Mucosa of rectum (tissue), 2 donors: ENCODE data around the gene PROKR1.

Source experiments
- H3K27ac ChIP-seq, 2 donors: one replicate each; pipeline ENCODE4 v1.7.0; 2013; ENCODE audit warnings: inconsistent platforms in 2 of 2, low read depth in 2 of 2, low read length in 2 of 2
- H3K27me3 ChIP-seq, 2 donors: one replicate each; pipeline ENCODE4 v1.7.0; 2013; ENCODE audit warnings: low read length in 2 of 2; ENCODE audit not compliant: control insufficient read depth in 2 of 2, insufficient read depth in 2 of 2
- H3K36me3 ChIP-seq, 2 donors: one replicate each; pipeline ENCODE4 v1.7.0; 2013; ENCODE audit warnings: low read length in 2 of 2; ENCODE audit not compliant: control insufficient read depth in 2 of 2, insufficient read depth in 2 of 2
- H3K4me1 ChIP-seq, 2 donors: one replicate each; pipeline ENCODE4 v1.7.0; 2013; ENCODE audit warnings: low read length in 2 of 2, mild to moderate bottlenecking in 1 of 2; ENCODE audit not compliant: control insufficient read depth in 2 of 2, insufficient read depth in 2 of 2
- H3K4me3 ChIP-seq, 2 donors: one replicate each; pipeline ENCODE4 v1.7.0; 2013; ENCODE audit warnings: low read length in 2 of 2
- H3K9ac ChIP-seq, 2 donors: one replicate each; pipeline ENCODE4 v1.7.0; 2013; ENCODE audit warnings: low read length in 2 of 2, low read depth in 1 of 2, mild to moderate bottlenecking in 1 of 2
- H3K9me3 ChIP-seq, 2 donors: one replicate each; pipeline ENCODE4 v1.7.0; 2013; ENCODE audit warnings: low read length in 2 of 2; ENCODE audit not compliant: control insufficient read depth in 2 of 2
- donor health status: healthy.
- donor health status: Normal muscosa, but diverticular disease.

Gene PROKR1

GRCh38 chr2:68692511-68692910 is 49.1 kb downstream of the PROKR1 start:
- no peak overlapping the region for H3K27ac ChIP-seq
- H3K4me3 ChIP-seq, result no peak overlapping the region
- H3K9me3 ChIP-seq, result no peaks in the 10 kb centered on the region
- H3K4me1 ChIP-seq, result no peaks in the 10 kb centered on the region
- no peaks in the 10 kb centered on the region for H3K36me3 ChIP-seq
- H3K27me3 ChIP-seq, result no peaks in the 10 kb centered on the region
- H3K9ac ChIP-seq, result no peak overlapping the region

GRCh38 chr2:68693951-68694350 is 50.6 kb downstream of the PROKR1 start:
- no peaks in the 10 kb centered on the region for H3K4me1 ChIP-seq
- H3K36me3 ChIP-seq, result no peaks in the 10 kb centered on the region
- H3K4me3 ChIP-seq, result no peak overlapping the region
- H3K27me3 ChIP-seq, result no peaks in the 10 kb centered on the region
- H3K27ac ChIP-seq, result no peak overlapping the region
- H3K9ac ChIP-seq, result no peak overlapping the region
- H3K9me3 ChIP-seq, result no peaks in the 10 kb centered on the region

- H3K36me3 ChIP-seq, result no peaks in the 10 kb centered on the region
- no peak overlapping the region for H3K27ac ChIP-seq
- no peaks in the 10 kb centered on the region for H3K9me3 ChIP-seq
- H3K4me1 ChIP-seq, result no peaks in the 10 kb centered on the region
- no peak overlapping the region for H3K9ac ChIP-seq
- no peak overlapping the region for H3K4me3 ChIP-seq
- no peaks in the 10 kb centered on the region for H3K27me3 ChIP-seq
Observed at GRCh38 chr2:68695971-68696370, 52.6 kb downstream of the PROKR1 start.

- no peaks in the 10 kb centered on the region for H3K9me3 ChIP-seq
- H3K9ac ChIP-seq, result no peak overlapping the region
- H3K4me3 ChIP-seq, result no peak overlapping the region
Observed at GRCh38 chr2:68696554-68696953, 53.2 kb downstream of the PROKR1 start.

GRCh38 chr2:68698567-68699377 is 55.4 kb downstream of the PROKR1 start:
- H3K36me3 ChIP-seq, result no peaks in the 10 kb centered on the region
- H3K27me3 ChIP-seq, result no peaks in the 10 kb centered on the region
- H3K9ac ChIP-seq, result no peak overlapping the region
- H3K9me3 ChIP-seq, result no peaks in the 10 kb centered on the region
- H3K4me3 ChIP-seq, result no peak overlapping the region
- H3K4me1 ChIP-seq, result no peaks in the 10 kb centered on the region
- H3K27ac ChIP-seq, result no peak overlapping the region

More at GRCh38 chr2:68696554-68696953, 53.2 kb downstream of the PROKR1 start:
- Histone ChIP-seq H3K27me3 (no peaks in the 10 kb centered on the region), H3K36me3 (no peaks in the 10 kb centered on the region), H3K4me1 (no peaks in the 10 kb centered on the region), H3K27ac (no peak overlapping the region)

- Histone ChIP-seq H3K27ac (no peak overlapping the region), H3K9ac (no peak overlapping the region), H3K4me3 (no peak overlapping the region), H3K9me3 (no peaks in the 10 kb centered on the region), H3K4me1 (no peaks in the 10 kb centered on the region), H3K27me3 (no peaks in the 10 kb centered on the region), H3K36me3 (no peaks in the 10 kb centered on the region)
Observed at GRCh38 chr2:68700560-68700959, 57.2 kb downstream of the PROKR1 start.

GRCh38 chr2:68706637-68707036 is 63.3 kb downstream of the PROKR1 start:
- H3K27me3 ChIP-seq, result no peaks in the 10 kb centered on the region
- no peak overlapping the region for H3K9ac ChIP-seq
- no peaks in the 10 kb centered on the region for H3K9me3 ChIP-seq
- no peak overlapping the region for H3K4me3 ChIP-seq
- H3K4me1 ChIP-seq, result no peaks in the 10 kb centered on the region
- H3K27ac ChIP-seq, result no peak overlapping the region
- H3K36me3 ChIP-seq, result no peaks in the 10 kb centered on the region
